Measurements from ENCODE around the gene ANGPT4.

ANGPT4 gene

DNA sequence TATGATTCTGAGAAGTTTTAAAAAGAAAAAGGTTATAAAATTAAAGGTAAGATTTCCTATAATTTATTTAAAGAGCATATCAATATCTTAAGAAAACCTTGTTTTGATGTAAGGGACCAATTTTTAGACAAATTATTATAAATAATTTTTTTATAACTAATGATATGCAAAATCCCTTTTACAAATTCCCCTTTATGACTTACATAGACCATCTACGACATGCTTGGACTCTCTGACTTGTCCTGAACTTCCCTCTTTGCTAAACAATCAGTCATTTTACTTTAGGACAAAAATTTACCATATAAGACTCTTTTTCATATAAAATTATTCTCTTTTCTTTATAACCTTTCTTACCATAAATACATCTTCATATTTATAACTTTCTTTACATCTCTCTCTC, 15.3 kb upstream of the ANGPT4 start:
- Histone ChIP-seq H3K9me3 (ENCODE audit: control insufficient read depth, low read length) (no peaks in the 10 kb centered on the region), H3K4me3 (ENCODE audit: low read length) (no peak overlapping the region)

GRCh38 chr20:926670-927069, 10.5 kb upstream of the ANGPT4 start:
- H3K27me3 ChIP-seq (ENCODE audit: control insufficient read depth, insufficient read depth, low read length): no peaks in the 10 kb centered on the region
- no peaks in the 10 kb centered on the region for H3K4me1 ChIP-seq (ENCODE audit: control insufficient read depth, insufficient read depth, low read length)
- no peak overlapping the region for H3K4me3 ChIP-seq (ENCODE audit: low read length)
- no peak overlapping the region for H3K9ac ChIP-seq (ENCODE audit: low read length)
- H3K36me3 ChIP-seq (ENCODE audit: control insufficient read depth, insufficient read depth, low read length): no peaks in the 10 kb centered on the region
- no peaks in the 10 kb centered on the region for H3K9me3 ChIP-seq (ENCODE audit: control insufficient read depth, low read length)

More for the DNA sequence above, 15.3 kb upstream of the ANGPT4 start:
- H3K36me3 ChIP-seq (ENCODE audit: control insufficient read depth, insufficient read depth, low read length): no peaks in the 10 kb centered on the region
- H3K9ac ChIP-seq (ENCODE audit: low read length): no peak overlapping the region
- peaks cover 9% of the 10 kb centered on the region for H3K4me1 ChIP-seq (ENCODE audit: control insufficient read depth, insufficient read depth, low read length)
- H3K27me3 ChIP-seq (ENCODE audit: control insufficient read depth, insufficient read depth, low read length): no peaks in the 10 kb centered on the region

DNA sequence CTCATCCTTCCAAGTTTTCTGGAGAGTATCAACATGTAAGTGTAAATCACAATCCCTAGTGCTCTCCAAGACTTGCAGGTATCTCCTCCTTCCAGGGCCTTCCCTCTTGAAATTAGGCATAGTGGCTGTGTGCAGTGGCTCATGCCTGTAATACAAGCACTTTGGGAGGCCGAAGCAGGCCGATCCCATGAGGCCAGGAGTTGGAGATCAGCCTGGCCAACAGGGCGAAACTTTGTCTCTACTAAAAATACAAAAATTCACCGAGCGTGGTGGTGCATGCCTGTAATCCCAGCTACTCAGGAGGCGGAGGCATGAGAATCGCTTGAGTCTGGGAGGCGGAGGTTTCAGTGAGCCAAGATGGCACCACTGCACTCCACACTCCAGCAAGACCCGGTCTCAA, 9.4 kb upstream of the ANGPT4 start:
- Histone ChIP-seq H3K4me1 (ENCODE audit: control insufficient read depth, insufficient read depth, low read length) (no peaks in the 10 kb centered on the region), H3K9me3 (ENCODE audit: control insufficient read depth, low read length) (no peaks in the 10 kb centered on the region), H3K4me3 (ENCODE audit: low read length) (no peak overlapping the region), H3K27me3 (ENCODE audit: control insufficient read depth, insufficient read depth, low read length) (no peaks in the 10 kb centered on the region), H3K9ac (ENCODE audit: low read length) (no peak overlapping the region), H3K36me3 (ENCODE audit: control insufficient read depth, insufficient read depth, low read length) (no peaks in the 10 kb centered on the region)

DNA sequence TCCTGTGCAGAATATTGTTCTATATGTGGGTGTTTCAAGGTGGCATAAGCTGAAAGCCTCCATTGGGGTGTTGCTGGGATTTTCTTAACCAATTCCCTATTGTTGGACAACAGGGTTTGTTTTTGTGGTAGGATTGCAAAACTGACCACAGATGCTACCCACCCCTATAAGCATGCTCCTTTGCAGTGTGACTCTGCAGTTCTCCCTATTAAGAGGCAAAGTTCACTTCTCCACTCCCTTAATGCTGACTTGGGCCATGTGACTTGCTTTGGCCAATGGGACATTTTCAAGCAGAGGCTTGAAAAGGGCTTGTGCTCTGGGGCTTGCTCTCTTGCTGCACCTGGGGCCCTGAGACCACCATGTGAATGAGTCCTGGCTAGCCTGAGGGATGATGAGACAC, 8.5 kb upstream of the ANGPT4 start:
- Histone ChIP-seq H3K9ac (ENCODE audit: low read length) (no peak overlapping the region), H3K9me3 (ENCODE audit: control insufficient read depth, low read length) (no peaks in the 10 kb centered on the region), H3K36me3 (ENCODE audit: control insufficient read depth, insufficient read depth, low read length) (no peaks in the 10 kb centered on the region), H3K4me3 (ENCODE audit: low read length) (no peak overlapping the region), H3K4me1 (ENCODE audit: control insufficient read depth, insufficient read depth, low read length) (no peaks in the 10 kb centered on the region), H3K27me3 (ENCODE audit: control insufficient read depth, insufficient read depth, low read length) (no peaks in the 10 kb centered on the region)

GRCh38 chr20:922781-923180, 6.6 kb upstream of the ANGPT4 start:
- Histone ChIP-seq H3K9me3 (ENCODE audit: control insufficient read depth, low read length) (no peaks in the 10 kb centered on the region), H3K27me3 (ENCODE audit: control insufficient read depth, insufficient read depth, low read length) (no peaks in the 10 kb centered on the region), H3K4me3 (ENCODE audit: low read length) (no peak overlapping the region), H3K4me1 (ENCODE audit: control insufficient read depth, insufficient read depth, low read length) (no peaks in the 10 kb centered on the region), H3K36me3 (ENCODE audit: control insufficient read depth, insufficient read depth, low read length) (no peaks in the 10 kb centered on the region), H3K9ac (ENCODE audit: low read length) (no peak overlapping the region)

GRCh38 chr20:921068-921467, 4.9 kb upstream of the ANGPT4 start:
- Histone ChIP-seq H3K9ac (ENCODE audit: low read length) (no peak overlapping the region), H3K9me3 (ENCODE audit: control insufficient read depth, low read length) (no peaks in the 10 kb centered on the region)

DNA sequence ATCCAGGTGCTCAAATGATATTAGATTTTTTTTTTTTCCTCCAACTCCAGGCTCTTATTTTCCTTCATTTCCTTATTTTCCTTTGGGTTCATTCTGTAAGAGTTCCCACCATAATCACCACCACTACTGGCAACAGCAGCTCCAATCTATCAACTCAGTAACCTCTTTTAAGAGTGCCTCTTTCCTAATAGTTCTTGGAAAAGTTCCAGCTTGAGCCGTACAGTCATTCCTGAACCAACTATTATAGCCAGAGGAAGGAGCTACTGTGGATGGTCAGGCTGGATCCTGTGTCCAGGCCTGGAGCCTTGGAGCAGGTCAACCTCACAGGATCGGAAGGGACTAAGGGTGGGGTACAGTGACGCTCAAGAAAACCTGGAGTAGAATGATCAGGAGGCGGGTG, 4.2 kb upstream of the ANGPT4 start:
- Histone ChIP-seq H3K9ac (ENCODE audit: low read length) (no peak overlapping the region), H3K36me3 (ENCODE audit: control insufficient read depth, insufficient read depth, low read length) (no peaks in the 10 kb centered on the region), H3K4me1 (ENCODE audit: control insufficient read depth, insufficient read depth, low read length) (no peaks in the 10 kb centered on the region), H3K9me3 (ENCODE audit: control insufficient read depth, low read length) (no peaks in the 10 kb centered on the region), H3K27me3 (ENCODE audit: control insufficient read depth, insufficient read depth, low read length) (peaks cover 3% of the 10 kb centered on the region), H3K4me3 (ENCODE audit: low read length) (no peak overlapping the region)

More at GRCh38 chr20:921068-921467, 4.9 kb upstream of the ANGPT4 start:
- H3K36me3 ChIP-seq (ENCODE audit: control insufficient read depth, insufficient read depth, low read length): no peaks in the 10 kb centered on the region
- H3K27me3 ChIP-seq (ENCODE audit: control insufficient read depth, insufficient read depth, low read length): peaks cover 3% of the 10 kb centered on the region
- H3K4me3 ChIP-seq (ENCODE audit: low read length): no peak overlapping the region
- no peaks in the 10 kb centered on the region for H3K4me1 ChIP-seq (ENCODE audit: control insufficient read depth, insufficient read depth, low read length)

DNA sequence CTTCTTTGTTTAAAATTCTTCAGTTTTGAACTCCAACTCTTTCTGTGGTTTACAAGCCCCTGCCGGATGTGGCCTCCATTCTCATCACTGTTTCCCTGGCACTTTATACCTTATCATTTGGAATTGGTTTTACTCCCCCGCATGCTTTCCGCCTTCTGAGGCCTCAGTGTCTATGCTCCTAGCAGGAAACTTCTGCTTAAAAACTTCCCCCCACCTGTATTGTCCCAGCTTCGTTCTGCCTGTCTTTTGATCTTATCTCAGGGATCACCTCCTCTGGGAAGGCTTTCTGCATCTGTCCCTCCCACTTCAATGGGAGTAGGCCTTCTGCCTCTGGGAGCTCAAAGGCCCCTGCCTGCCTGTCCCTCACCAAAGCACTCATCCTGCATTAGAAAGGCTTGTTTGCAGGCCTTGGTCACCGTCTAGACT, 3.4 kb upstream of the ANGPT4 start:
- Histone ChIP-seq H3K9me3 (ENCODE audit: control insufficient read depth, low read length) (no peaks in the 10 kb centered on the region), H3K27me3 (ENCODE audit: control insufficient read depth, insufficient read depth, low read length) (peaks cover 3% of the 10 kb centered on the region), H3K36me3 (ENCODE audit: control insufficient read depth, insufficient read depth, low read length) (no peaks in the 10 kb centered on the region), H3K4me3 (ENCODE audit: low read length) (no peak overlapping the region), H3K4me1 (ENCODE audit: control insufficient read depth, insufficient read depth, low read length) (no peaks in the 10 kb centered on the region), H3K9ac (ENCODE audit: low read length) (no peak overlapping the region)

DNA sequence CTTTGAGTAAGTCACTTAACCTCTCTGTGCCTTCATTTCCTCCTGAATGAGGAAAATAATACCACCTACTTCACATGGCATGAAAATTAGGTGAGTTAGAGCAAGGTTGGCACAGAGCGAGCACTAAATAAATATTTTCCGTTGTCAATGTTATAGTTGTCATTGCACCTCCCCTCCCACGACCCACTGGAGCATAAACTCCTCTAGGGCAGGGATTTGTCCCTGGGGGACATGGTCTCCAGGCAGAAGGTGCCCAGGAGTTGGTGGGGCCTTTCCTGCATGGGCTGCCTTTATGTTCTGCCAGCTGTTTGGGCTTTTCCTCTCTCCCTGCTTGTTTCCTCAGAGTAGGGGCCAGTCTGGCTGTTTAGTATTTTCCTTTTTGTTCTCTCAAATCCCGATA, 1.3 kb upstream of the ANGPT4 start:
- Histone ChIP-seq H3K4me3 (ENCODE audit: low read length) (no peak overlapping the region), H3K4me1 (ENCODE audit: control insufficient read depth, insufficient read depth, low read length) (no peaks in the 10 kb centered on the region), H3K9ac (ENCODE audit: low read length) (no peak overlapping the region), H3K36me3 (ENCODE audit: control insufficient read depth, insufficient read depth, low read length) (no peaks in the 10 kb centered on the region), H3K27me3 (ENCODE audit: control insufficient read depth, insufficient read depth, low read length) (peaks cover 4% of the 10 kb centered on the region), H3K9me3 (ENCODE audit: control insufficient read depth, low read length) (no peaks in the 10 kb centered on the region)

- Histone ChIP-seq H3K9me3 (ENCODE audit: control insufficient read depth, low read length) (no peaks in the 10 kb centered on the region), H3K27me3 (ENCODE audit: control insufficient read depth, insufficient read depth, low read length) (peaks cover 10% of the 10 kb centered on the region), H3K4me1 (ENCODE audit: control insufficient read depth, insufficient read depth, low read length) (no peaks in the 10 kb centered on the region), H3K36me3 (ENCODE audit: control insufficient read depth, insufficient read depth, low read length) (no peaks in the 10 kb centered on the region), H3K4me3 (ENCODE audit: low read length) (no peak overlapping the region), H3K9ac (ENCODE audit: low read length) (no peak overlapping the region)
Measured at GRCh38 chr20:916825-917224, 691 bp upstream of the ANGPT4 start.

- Histone ChIP-seq H3K36me3 (ENCODE audit: control insufficient read depth, insufficient read depth, low read length) (no peaks in the 10 kb centered on the region), H3K9ac (ENCODE audit: low read length) (no peak overlapping the region), H3K9me3 (ENCODE audit: control insufficient read depth, low read length) (no peaks in the 10 kb centered on the region), H3K4me3 (ENCODE audit: low read length) (no peak overlapping the region), H3K4me1 (ENCODE audit: control insufficient read depth, insufficient read depth, low read length) (no peaks in the 10 kb centered on the region), H3K27me3 (ENCODE audit: control insufficient read depth, insufficient read depth, low read length) (peaks cover 10% of the 10 kb centered on the region)
Measured at GRCh38 chr20:914727-915498, 1.2 kb downstream of the ANGPT4 start.

DNA sequence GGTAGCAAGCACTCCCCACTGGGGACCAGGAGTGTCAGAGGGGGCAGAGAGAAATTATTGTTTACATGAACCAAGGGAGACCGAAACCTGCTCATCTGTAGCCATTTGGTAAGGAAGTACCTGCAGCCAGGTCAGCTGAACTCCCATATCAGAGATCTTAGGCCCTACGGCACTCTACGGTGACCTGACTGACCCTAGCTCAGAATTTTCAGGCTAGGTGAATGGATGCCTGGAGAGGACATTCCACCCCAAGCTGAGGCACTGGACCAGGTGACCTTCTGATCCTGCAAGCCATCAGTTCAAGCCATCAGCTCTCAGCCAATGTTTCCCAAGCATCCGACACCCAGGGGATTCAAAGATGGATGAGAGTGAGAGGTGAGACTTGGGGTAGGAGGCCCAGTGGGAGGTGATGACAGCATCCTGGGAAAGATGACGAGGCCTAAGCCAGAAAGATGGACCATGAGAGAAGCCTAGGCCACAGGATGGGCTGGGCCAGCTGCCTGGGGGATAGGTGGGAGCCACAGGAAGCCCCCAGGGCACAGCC, 2.8 kb downstream of the ANGPT4 start:
- H3K27me3 ChIP-seq (ENCODE audit: control insufficient read depth, insufficient read depth, low read length): peaks cover 10% of the 10 kb centered on the region
- no peaks in the 10 kb centered on the region for H3K9me3 ChIP-seq (ENCODE audit: control insufficient read depth, low read length)
- H3K4me1 ChIP-seq (ENCODE audit: control insufficient read depth, insufficient read depth, low read length): no peaks in the 10 kb centered on the region
- H3K4me3 ChIP-seq (ENCODE audit: low read length): no peak overlapping the region
- no peak overlapping the region for H3K9ac ChIP-seq (ENCODE audit: low read length)
- no peaks in the 10 kb centered on the region for H3K36me3 ChIP-seq (ENCODE audit: control insufficient read depth, insufficient read depth, low read length)

Measured in mucosa of stomach (tissue), 1 donor.